ENCODE data around the gene NPIPA2.
"Not testable (repeated sequence)": the region's sequence is repeated elsewhere in the genome, so short reads cannot be mapped to it uniquely, and the experiment has no call there.

DNA sequence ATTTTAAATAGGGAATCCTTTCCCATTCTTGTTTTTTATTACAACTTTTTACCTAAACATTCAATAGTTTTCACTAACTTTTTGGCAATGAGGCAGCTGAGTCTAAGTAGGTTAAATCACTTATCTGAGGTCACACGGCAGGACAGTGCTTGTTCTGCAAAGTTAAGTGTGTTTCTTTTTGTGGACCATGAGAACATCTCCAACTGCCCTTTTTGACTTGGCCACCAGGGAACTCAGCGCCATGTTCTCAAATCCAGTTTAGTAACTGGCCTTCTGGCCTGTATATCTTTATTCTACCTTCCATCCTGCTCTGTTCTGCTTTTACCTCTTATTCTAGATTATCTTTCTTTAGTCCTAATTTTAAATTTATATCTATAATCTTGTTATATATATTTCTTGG lies 31.3 kb downstream of the NPIPA2 start:
- TF ChIP-seq CTBP1 (IDR thresholded peaks at IDR 0.05; ENCODE audit: borderline replicate concordance); FOXM1 (IDR thresholded peaks at IDR 0.05; ENCODE audit: borderline replicate concordance); ZNF384 (IDR thresholded peaks at IDR 0.05); SUZ12 (IDR thresholded peaks at IDR 0.05); LEF1 (IDR thresholded peaks at IDR 0.05; ENCODE audit: borderline replicate concordance); SP1 (IDR thresholded peaks at IDR 0.05); BHLHE40 (IDR thresholded peaks at IDR 0.05; ENCODE audit: borderline replicate concordance): not testable (repeated sequence)
